Loucy (cell line): Measurements from ENCODE around the gene USHBP1.

Experiments
- H2AFZ ChIP-seq: fragments of 200-600 bp; sonication (generic); 2 replicates; pipeline ENCODE4 v1.6.0; 2016; ENCODE audit warnings: antibody characterized with exemption, mild to moderate bottlenecking, low read length, moderate library complexity
- H3F3A ChIP-seq: fragments of 200-600 bp; 2 replicates; pipeline ENCODE4 v1.6.0; 2016; ENCODE audit warnings: antibody characterized with exemption, low read depth, mild to moderate bottlenecking
- H3K27me3 ChIP-seq: fragments of 200-600 bp; sonication (generic); 2 replicates; pipeline ENCODE4 v1.6.1; 2014; ENCODE audit warnings: low read length, mild to moderate bottlenecking; ENCODE audit not compliant: insufficient read depth, poor library complexity, severe bottlenecking
- H3K36me3 ChIP-seq: fragments of 200-600 bp; sonication (generic); 2 replicates; pipeline ENCODE4 v1.6.1; 2016; ENCODE audit warnings: low read length; ENCODE audit not compliant: insufficient read depth
- H3K4me1 ChIP-seq: fragments of 200-600 bp; sonication (generic); 2 replicates; pipeline ENCODE4 v1.5.1; 2014; ENCODE audit warnings: low read length, mild to moderate bottlenecking; ENCODE audit not compliant: insufficient read depth, poor library complexity, severe bottlenecking
- H3K4me2 ChIP-seq: fragments of 200-600 bp; sonication (generic); 2 replicates; pipeline ENCODE4 v1.6.0; 2014; ENCODE audit warnings: antibody characterized with exemption, low read length, low read depth, mild to moderate bottlenecking; ENCODE audit not compliant: poor library complexity, severe bottlenecking
- H3K4me3 ChIP-seq: fragments of 200-600 bp; sonication (generic); 2 replicates; pipeline ENCODE4 v1.5.1; 2014; ENCODE audit warnings: low read length, mild to moderate bottlenecking, mixed read lengths; ENCODE audit not compliant: poor library complexity, severe bottlenecking
- H3K79me2 ChIP-seq: fragments of 200-600 bp; sonication (generic); 2 replicates; pipeline ENCODE4 v1.6.1; 2014; ENCODE audit warnings: low read length; ENCODE audit not compliant: insufficient read depth
- H3K9ac ChIP-seq: fragments of 200-600 bp; sonication (generic); 2 replicates; pipeline ENCODE4 v1.6.0; 2014; ENCODE audit warnings: mild to moderate bottlenecking, low read depth, low read length, moderate library complexity; ENCODE audit not compliant: poor library complexity, severe bottlenecking
- H3K9me2 ChIP-seq: fragments of 200-600 bp; sonication (generic); replicated peaks from 2 replicates; pipeline ENCODE4 v1.6.1; 2016; ENCODE audit warnings: low read depth, low read length, mixed read lengths
- H3K9me3 ChIP-seq: fragments of 200-600 bp; sonication (generic); 2 replicates; pipeline ENCODE4 v1.6.1; 2014; ENCODE audit warnings: mild to moderate bottlenecking, antibody characterized with exemption, low read length, low read depth; ENCODE audit not compliant: insufficient read depth
- H4K20me1 ChIP-seq: fragments of 200-600 bp; sonication (generic); 2 replicates; pipeline ENCODE4 v1.6.0; 2014; ENCODE audit warnings: antibody characterized with exemption, low read length, mild to moderate bottlenecking; ENCODE audit not compliant: insufficient read depth, poor library complexity, severe bottlenecking
- CTCF ChIP-seq: fragments of 200-600 bp; sonication (generic); conservative IDR thresholded peaks from 2 replicates; pipeline ENCODE4 v1.5.1; 2014; ENCODE audit warnings: mild to moderate bottlenecking, antibody characterized with exemption, low read length
- EZH2phosphoT487 ChIP-seq: fragments of 200-600 bp; IDR thresholded peaks from 2 replicates; pipeline ENCODE4 v1.6.1; 2018; ENCODE audit warnings: antibody characterized with exemption, mild to moderate bottlenecking, moderate library complexity, borderline replicate concordance

Gene USHBP1

GRCh38 chr19:17283504-17283996, 19.0 kb upstream of the USHBP1 start:
- H3K4me2 ChIP-seq: no peak overlapping the region
- no peaks in the 10 kb centered on the region for H3F3A ChIP-seq
- H3K36me3 ChIP-seq: 0 out of 2 replicates have a peak, but pooled peaks cover 3% of the 10 kb centered on the region
- TF ChIP-seq EZH2phosphoT487 (no peak), CTCF (no peak)
- H3K4me1 ChIP-seq: no peaks in the 10 kb centered on the region
- H2AFZ ChIP-seq: no peak overlapping the region
- H3K79me2 ChIP-seq: no peaks in the 10 kb centered on the region
- no peaks in the 10 kb centered on the region for H3K9me3 ChIP-seq
- H3K4me3 ChIP-seq: no peak overlapping the region
- H4K20me1 ChIP-seq: no peaks in the 10 kb centered on the region
- H3K9me2 ChIP-seq: no peaks in the 10 kb centered on the region
- no peak overlapping the region for H3K9ac ChIP-seq
- H3K27me3 ChIP-seq: no peaks in the 10 kb centered on the region

GRCh38 chr19:17282488-17283125, 18.1 kb upstream of the USHBP1 start:
- H4K20me1 ChIP-seq: no peaks in the 10 kb centered on the region
- H3K9me3 ChIP-seq: no peaks in the 10 kb centered on the region
- no peaks in the 10 kb centered on the region for H3K79me2 ChIP-seq
- no peak overlapping the region for H3K4me3 ChIP-seq
- H3K9ac ChIP-seq: no peak overlapping the region
- TF ChIP-seq CTCF: peak; percentile 77
- no peak for TF ChIP-seq EZH2phosphoT487
- H3K36me3 ChIP-seq: 0 out of 2 replicates have a peak, but pooled peaks cover 3% of the 10 kb centered on the region
- H2AFZ ChIP-seq: no peak overlapping the region; the same call in 1 of the 2 replicates
- H3K27me3 ChIP-seq: no peaks in the 10 kb centered on the region
- H3F3A ChIP-seq: no peaks in the 10 kb centered on the region
- no peak overlapping the region for H3K4me2 ChIP-seq
- H3K9me2 ChIP-seq: no peaks in the 10 kb centered on the region
- no peaks in the 10 kb centered on the region for H3K4me1 ChIP-seq

- Histone ChIP-seq H3K27me3 (no peaks in the 10 kb centered on the region), H3K9ac (no peak within 1 kb of the TSS), H4K20me1 (no peaks in the 10 kb centered on the region), H3K4me1 (no peaks in the 10 kb centered on the region), H3K36me3 (peaks cover 6% of the 10 kb centered on the region; the same call in 1 of the 2 replicates), H3K9me2 (no peaks in the 10 kb centered on the region), H3K4me3 (no peak within 1 kb of the TSS), H3K9me3 (no peaks in the 10 kb centered on the region), H3K79me2 (no peaks in the 10 kb centered on the region), H3F3A (no peaks in the 10 kb centered on the region), H2AFZ (no peak within 1 kb of the TSS; the same call in 1 of the 2 replicates), H3K4me2 (no peak within 1 kb of the TSS)
- TF ChIP-seq EZH2phosphoT487 (no peak), CTCF (no peak)
These were observed 17.1 kb upstream of the USHBP1 start, which contains the start of gene ANKLE1 for GRCh38 chr19:17281391-17282304. Gene ANKLE1 (plus strand): TSS chr19:17281901. CDS start chr19:17281921, 20 bp downstream.
